ENCODE data around the gene KIF3A. TPM values are rescaled to one million over a fixed set of nuclear protein-coding genes. Genes with fewer than 3 reads are reported as not detected.

KIF3A gene
- total RNA-seq, 1 experiment from 2014 or later: 13.2 TPM

DNA sequence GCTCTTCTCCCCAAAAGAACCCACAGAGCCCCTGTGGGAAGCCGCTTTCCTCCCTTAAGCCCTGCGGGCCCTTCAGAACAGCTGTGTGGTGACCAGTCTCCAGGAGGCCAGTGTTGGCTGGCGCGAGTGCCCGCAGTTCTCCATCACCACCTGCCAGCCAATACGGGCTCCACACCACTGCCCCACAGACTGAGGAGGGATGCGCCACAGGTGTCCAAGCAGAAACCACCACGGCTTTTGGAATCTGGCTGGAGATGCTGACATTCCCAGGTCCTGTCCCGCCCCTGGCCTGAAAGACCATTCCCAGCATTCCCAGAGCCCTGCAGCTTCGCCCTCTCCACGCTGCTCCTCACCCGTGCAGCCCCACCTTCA is 22.7 kb upstream of the KIF3A start:
- no peak for DNase-seq

More for the DNA sequence above, 22.7 kb upstream of the KIF3A start:
- no peak overlapping the region for H3K18ac ChIP-seq (ENCODE audit: insufficient read length, low read depth, low read length)
- peaks cover 7 to 10% of the 10 kb centered on the region in 2 experiments for H3K4me1 Mint-ChIP-seq
- H3K4me2 ChIP-seq (ENCODE audit: insufficient read depth, insufficient read length, low read length): no peak overlapping the region
- no CpG with 5 or more reads among the region's 12 CpGs for WGBS (ENCODE audit: extremely low coverage, insufficient read length, low lambda C conversion rate)
- no peaks in the 10 kb centered on the region for H3K27me3 ChIP-seq (ENCODE audit: insufficient read depth, low read length)
- H3K27me3 Mint-ChIP-seq (ENCODE audit: low read depth): no peaks in the 10 kb centered on the region; the same call in 1 of the 2 replicates
- H2BK15ac ChIP-seq (ENCODE audit: low read depth, low read length): no peak overlapping the region
- no peak overlapping the region for H3T11ph ChIP-seq (ENCODE audit: low read length)
- H3K4me1 ChIP-seq (ENCODE audit: insufficient read depth, low read length): no peaks in the 10 kb centered on the region
- no peaks in the 10 kb centered on the region for H3K79me2 ChIP-seq (ENCODE audit: insufficient read depth, low read length)
- H2BK120ac ChIP-seq (ENCODE audit: low read depth, low read length, poor library complexity, severe bottlenecking): no peak overlapping the region
- no peak overlapping the region for H2AFZ ChIP-seq (ENCODE audit: low read length)
- no peak overlapping the region for H3K9ac ChIP-seq (ENCODE audit: extremely low read depth, insufficient read length, low read length)
- no peak overlapping the region for H2BK5ac ChIP-seq (ENCODE audit: insufficient read length, low read length)
- TF ChIP-seq, protein P1, sequence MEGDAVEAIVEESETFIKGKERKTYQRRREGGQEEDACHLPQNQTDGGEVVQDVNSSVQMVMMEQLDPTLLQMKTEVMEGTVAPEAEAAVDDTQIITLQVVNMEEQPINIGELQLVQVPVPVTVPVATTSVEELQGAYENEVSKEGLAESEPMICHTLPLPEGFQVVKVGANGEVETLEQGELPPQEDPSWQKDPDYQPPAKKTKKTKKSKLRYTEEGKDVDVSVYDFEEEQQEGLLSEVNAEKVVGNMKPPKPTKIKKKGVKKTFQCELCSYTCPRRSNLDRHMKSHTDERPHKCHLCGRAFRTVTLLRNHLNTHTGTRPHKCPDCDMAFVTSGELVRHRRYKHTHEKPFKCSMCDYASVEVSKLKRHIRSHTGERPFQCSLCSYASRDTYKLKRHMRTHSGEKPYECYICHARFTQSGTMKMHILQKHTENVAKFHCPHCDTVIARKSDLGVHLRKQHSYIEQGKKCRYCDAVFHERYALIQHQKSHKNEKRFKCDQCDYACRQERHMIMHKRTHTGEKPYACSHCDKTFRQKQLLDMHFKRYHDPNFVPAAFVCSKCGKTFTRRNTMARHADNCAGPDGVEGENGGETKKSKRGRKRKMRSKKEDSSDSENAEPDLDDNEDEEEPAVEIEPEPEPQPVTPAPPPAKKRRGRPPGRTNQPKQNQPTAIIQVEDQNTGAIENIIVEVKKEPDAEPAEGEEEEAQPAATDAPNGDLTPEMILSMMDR (conservative IDR thresholded peaks at IDR 0.05): no peak
- peaks cover 2% of the 10 kb centered on the region for H4K20me1 ChIP-seq (ENCODE audit: control insufficient read depth, insufficient read depth, insufficient read length)
- H4K5ac ChIP-seq (ENCODE audit: insufficient read length, low read depth, low read length): no peak overlapping the region
- H3K14ac ChIP-seq (ENCODE audit: insufficient read depth, low read length): no peak overlapping the region
- no peaks in the 10 kb centered on the region for H3K23me2 ChIP-seq (ENCODE audit: insufficient read length, low read depth, low read length, poor library complexity, severe bottlenecking)
- H4K91ac ChIP-seq (ENCODE audit: insufficient read length, low read depth, low read length): no peak overlapping the region
- peaks cover 5 to 37% (median 18%) of the 10 kb centered on the region in 3 experiments; a peak in 6 of 7 replicates for H3K36me3 Mint-ChIP-seq (ENCODE audit: insufficient read depth in 1 of 3, low read depth in 3 of 3)
- H3K56ac ChIP-seq (ENCODE audit: insufficient read length, low read depth, low read length): no peak overlapping the region
- H3K27ac ChIP-seq (ENCODE audit: insufficient read length, low read depth, low read length): no peak overlapping the region
- no peak overlapping the region; a peak in 1 of 7 replicates for H3K27ac Mint-ChIP-seq
- no peaks in the 10 kb centered on the region for H3K9me3 Mint-ChIP-seq
- H3K9me3 ChIP-seq (ENCODE audit: control insufficient read depth, low read depth, low read length): no peaks in the 10 kb centered on the region
- H3K23ac ChIP-seq (ENCODE audit: insufficient read length, low read depth, low read length): no peak overlapping the region
- H3K4me3 Mint-ChIP-seq: no peak overlapping the region
- H2BK12ac ChIP-seq (ENCODE audit: insufficient read length, low read depth, low read length): no peak overlapping the region
- H4K8ac ChIP-seq (replicated peaks; ENCODE audit: insufficient read length, low read depth, low read length): no peak overlapping the region
- no peak overlapping the region for H3K4ac ChIP-seq (ENCODE audit: low read depth, low read length)
- no peak overlapping the region for H2BK20ac ChIP-seq (ENCODE audit: low read depth, low read length, poor library complexity, severe bottlenecking)
- H3K79me1 ChIP-seq (ENCODE audit: insufficient read depth, low read depth, low read length, poor library complexity, severe bottlenecking): no peaks in the 10 kb centered on the region
- H2AK5ac ChIP-seq (ENCODE audit: insufficient read length, low read length): no peak overlapping the region
